Neural progenitor cell (in vitro differentiated cells): ENCODE results near the gene INPP4B. TPM values are rescaled to one million over a fixed set of nuclear protein-coding genes. Genes with fewer than 3 reads are reported as not detected.

Experiments used
- DNase-seq: peaks from one replicate; pipeline ENCODE4 v3.0.0-alpha.2; 2016; ENCODE audit warnings: low spot score
- H2AFZ ChIP-seq: fragments of 200-600 bp; sonication (generic); replicated peaks from 2 replicates; pipeline ENCODE4 v1.6.1; 2016; ENCODE audit warnings: antibody characterized with exemption
- H3F3A ChIP-seq: fragments of 200-600 bp; sonication (generic); 2 replicates; pipeline ENCODE4 v1.6.1; 2016; ENCODE audit warnings: antibody characterized with exemption, low read depth
- H3K27ac ChIP-seq: fragments of 200-600 bp; sonication (generic); 2 replicates; pipeline ENCODE4 v1.5.1; 2016; ENCODE audit warnings: mild to moderate bottlenecking
- H3K27me3 ChIP-seq: fragments of 200-600 bp; sonication (generic); 2 replicates; pipeline ENCODE4 v1.6.1; 2016; ENCODE audit warnings: mild to moderate bottlenecking, moderate library complexity
- H3K36me3 ChIP-seq: fragments of 200-600 bp; sonication (generic); 2 replicates; pipeline ENCODE4 v1.5.1; 2016
- H3K4me1 ChIP-seq: fragments of 200-600 bp; sonication (generic); 2 replicates; pipeline ENCODE4 v1.6.1; 2016; ENCODE audit warnings: mixed run types
- H3K4me2 ChIP-seq: fragments of 200-600 bp; sonication (generic); 2 replicates; pipeline ENCODE4 v1.6.1; 2016
- H3K4me3 ChIP-seq: fragments of 200-600 bp; sonication (generic); 2 replicates; pipeline ENCODE4 v1.5.1; 2016
- H3K79me2 ChIP-seq: fragments of 200-600 bp; sonication (generic); 2 replicates; pipeline ENCODE4 v1.6.1; 2016; ENCODE audit warnings: low read depth
- H3K9ac ChIP-seq: fragments of 200-600 bp; sonication (generic); 2 replicates; pipeline ENCODE4 v1.6.1; 2016
- H3K9me3 ChIP-seq: fragments of 200-600 bp; sonication (generic); 2 replicates; pipeline ENCODE4 v1.5.1; 2016; ENCODE audit warnings: low read depth
- H4K20me1 ChIP-seq: fragments of 200-600 bp; sonication (generic); 2 replicates; pipeline ENCODE4 v1.6.1; 2016; ENCODE audit warnings: low read depth
- H3K27ac Mint-ChIP-seq: 3 replicates; pipeline ENCODE4 v1.8.0; 2021; ENCODE audit warnings: mixed read lengths
- H3K27me3 Mint-ChIP-seq: 2 replicates; pipeline ENCODE4 v1.8.0; 2022; ENCODE audit warnings: low read depth, mild to moderate bottlenecking, inconsistent platforms, moderate library complexity, mixed read lengths; ENCODE audit not compliant: insufficient read depth
- H3K36me3 Mint-ChIP-seq: 3 replicates; pipeline ENCODE4 v1.8.0; 2021; ENCODE audit warnings: mixed read lengths
- H3K4me1 Mint-ChIP-seq: 3 replicates; pipeline ENCODE4 v1.8.0; 2021; ENCODE audit warnings: mixed read lengths
- H3K4me3 Mint-ChIP-seq: 3 replicates; pipeline ENCODE4 v1.8.0; 2021; ENCODE audit warnings: mild to moderate bottlenecking, moderate library complexity, mixed read lengths
- H3K9me3 Mint-ChIP-seq: 3 replicates; pipeline ENCODE4 v1.8.0; 2020; ENCODE audit warnings: mixed read lengths
- CTCF ChIP-seq: fragments of 200-600 bp; sonication (generic); IDR thresholded peaks from 2 replicates; pipeline ENCODE4 v1.5.1; 2017; ENCODE audit warnings: antibody characterized with exemption, mild to moderate bottlenecking
- EZH2 ChIP-seq: fragments of 200-600 bp; sonication (generic); IDR thresholded peaks from 2 replicates; pipeline ENCODE4 v1.6.1; 2017; ENCODE audit warnings: antibody characterized with exemption, mild to moderate bottlenecking, moderate library complexity
- EZH2phosphoT487 ChIP-seq: fragments of 200-600 bp; sonication (generic); IDR thresholded peaks from 2 replicates; pipeline ENCODE4 v1.6.1; 2017; ENCODE audit warnings: antibody characterized with exemption
- total RNA-seq: library from RNA; depleted of rRNA; stranded (reverse); fragments of >200 nt; gene quantifications from 2 replicates; pipeline ENCODE4 v1.2.3, GENCODE V29; 2015; ENCODE audit warnings: low replicate concordance

The INPP4B gene
- total RNA-seq, 1 donor from 2014 or later: 1.3 TPM

- no peak overlapping the region for H3K27ac ChIP-seq
- DNase-seq: peak; percentile 3
- no peaks in the 10 kb centered on the region for H3K4me1 ChIP-seq
- H3K9ac ChIP-seq: no peak overlapping the region
- no peaks in the 10 kb centered on the region for H3K36me3 ChIP-seq
- Mint-ChIP-seq H3K27ac (no peak overlapping the region), H3K4me1 (no peaks in the 10 kb centered on the region), H3K27me3 (no peaks in the 10 kb centered on the region), H3K36me3 (no peaks in the 10 kb centered on the region), H3K4me3 (no peak overlapping the region), H3K9me3 (no peaks in the 10 kb centered on the region)
- H2AFZ ChIP-seq: peak overlapping the region; percentile 5
- H3K4me3 ChIP-seq: no peak overlapping the region
- H3K4me2 ChIP-seq: no peak overlapping the region
- H3K27me3 ChIP-seq: no peaks in the 10 kb centered on the region
- H3F3A ChIP-seq: no peaks in the 10 kb centered on the region
- no peaks in the 10 kb centered on the region for H4K20me1 ChIP-seq
- no peaks in the 10 kb centered on the region for H3K79me2 ChIP-seq
- no peak for TF ChIP-seq EZH2
- TF ChIP-seq EZH2phosphoT487: no peak
- TF ChIP-seq CTCF: no peak
- no peaks in the 10 kb centered on the region for H3K9me3 ChIP-seq
Measured at GRCh38 chr4:142202404-142203332, 643.4 kb downstream of the INPP4B start.

- no peaks in the 10 kb centered on the region for H3K79me2 ChIP-seq
- H3K4me3 Mint-ChIP-seq: no peak overlapping the region
- no peak overlapping the region for H2AFZ ChIP-seq
- no peaks in the 10 kb centered on the region for H3K27me3 ChIP-seq
- H3K27ac Mint-ChIP-seq: no peak overlapping the region
- H3K9me3 Mint-ChIP-seq: no peaks in the 10 kb centered on the region
- H3K9ac ChIP-seq: no peak overlapping the region
- no peaks in the 10 kb centered on the region for H3K36me3 ChIP-seq
- H3K9me3 ChIP-seq: no peaks in the 10 kb centered on the region
- no peaks in the 10 kb centered on the region for H4K20me1 ChIP-seq
- no peaks in the 10 kb centered on the region for H3K4me1 ChIP-seq
- H3K4me2 ChIP-seq: no peak overlapping the region
- H3K4me1 Mint-ChIP-seq: no peaks in the 10 kb centered on the region
- no peak overlapping the region for H3K27ac ChIP-seq
- H3K36me3 Mint-ChIP-seq: no peaks in the 10 kb centered on the region
- no peaks in the 10 kb centered on the region for H3K27me3 Mint-ChIP-seq
- DNase-seq: no peak
- no peak overlapping the region for H3K4me3 ChIP-seq
- no peaks in the 10 kb centered on the region for H3F3A ChIP-seq
- TF ChIP-seq EZH2: no peak
Measured at GRCh38 chr4:142201041-142201440, 645.1 kb downstream of the INPP4B start.

GRCh38 chr4:142194905-142195304 lies 651.2 kb downstream of the INPP4B start:
- H3K27me3 Mint-ChIP-seq: no peaks in the 10 kb centered on the region
- H3K36me3 Mint-ChIP-seq: no peaks in the 10 kb centered on the region
- no peak overlapping the region for H3K4me3 Mint-ChIP-seq
- H3K27ac Mint-ChIP-seq: no peak overlapping the region
- Histone ChIP-seq H3K4me3 (no peak overlapping the region), H3K36me3 (no peaks in the 10 kb centered on the region), H2AFZ (no peak overlapping the region), H3K9me3 (no peaks in the 10 kb centered on the region), H3F3A (no peaks in the 10 kb centered on the region), H3K4me2 (no peak overlapping the region), H3K9ac (no peak overlapping the region), H3K79me2 (no peaks in the 10 kb centered on the region), H3K4me1 (no peaks in the 10 kb centered on the region), H3K27ac (no peak overlapping the region), H3K27me3 (no peaks in the 10 kb centered on the region), H4K20me1 (no peaks in the 10 kb centered on the region)
- DNase-seq: no peak
- TF ChIP-seq EZH2 (no peak), CTCF (no peak), EZH2phosphoT487 (no peak)
- no peaks in the 10 kb centered on the region for H3K4me1 Mint-ChIP-seq
- H3K9me3 Mint-ChIP-seq: no peaks in the 10 kb centered on the region

GRCh38 chr4:142191901-142192300 lies 654.2 kb downstream of the INPP4B start:
- Histone ChIP-seq H3K4me2 (no peak overlapping the region), H3K36me3 (no peaks in the 10 kb centered on the region), H3K9ac (no peak overlapping the region), H3F3A (no peaks in the 10 kb centered on the region), H3K27me3 (no peaks in the 10 kb centered on the region), H3K79me2 (no peaks in the 10 kb centered on the region), H3K4me1 (no peaks in the 10 kb centered on the region), H2AFZ (no peak overlapping the region), H4K20me1 (no peaks in the 10 kb centered on the region), H3K9me3 (no peaks in the 10 kb centered on the region), H3K4me3 (no peak overlapping the region), H3K27ac (no peak overlapping the region)
- Mint-ChIP-seq H3K27me3 (no peaks in the 10 kb centered on the region), H3K36me3 (no peaks in the 10 kb centered on the region), H3K4me1 (no peaks in the 10 kb centered on the region), H3K4me3 (no peak overlapping the region), H3K9me3 (no peaks in the 10 kb centered on the region), H3K27ac (no peak overlapping the region)
- DNase-seq: no peak
- TF ChIP-seq CTCF (no peak), EZH2phosphoT487 (no peak), EZH2 (no peak)
